ENCODE data around the gene CALCB.

The CALCB gene

DNA sequence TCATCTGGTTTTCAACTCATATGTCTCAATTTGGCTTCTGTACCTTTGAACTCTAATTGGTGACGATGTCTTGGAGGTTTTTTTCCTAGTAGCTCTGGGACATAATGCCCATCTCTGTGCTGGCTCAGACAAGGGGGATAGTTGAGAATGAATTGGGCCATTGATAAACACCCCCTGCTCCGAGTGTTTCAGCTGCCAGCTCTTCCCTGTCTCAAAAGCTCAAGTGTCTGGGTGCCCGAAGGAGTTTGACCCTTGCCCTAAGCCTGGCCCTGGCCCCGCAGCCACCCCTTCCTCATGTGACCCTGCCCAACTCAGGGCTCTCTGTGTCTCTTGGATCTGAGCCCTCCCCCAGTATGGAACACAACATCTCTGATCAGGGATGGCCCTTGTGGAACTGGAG, 44.4 kb downstream of the CALCB start:
- no peak for DNase-seq (ENCODE audit: low read depth in 1 of 2, low spot score in 1 of 2)

DNA sequence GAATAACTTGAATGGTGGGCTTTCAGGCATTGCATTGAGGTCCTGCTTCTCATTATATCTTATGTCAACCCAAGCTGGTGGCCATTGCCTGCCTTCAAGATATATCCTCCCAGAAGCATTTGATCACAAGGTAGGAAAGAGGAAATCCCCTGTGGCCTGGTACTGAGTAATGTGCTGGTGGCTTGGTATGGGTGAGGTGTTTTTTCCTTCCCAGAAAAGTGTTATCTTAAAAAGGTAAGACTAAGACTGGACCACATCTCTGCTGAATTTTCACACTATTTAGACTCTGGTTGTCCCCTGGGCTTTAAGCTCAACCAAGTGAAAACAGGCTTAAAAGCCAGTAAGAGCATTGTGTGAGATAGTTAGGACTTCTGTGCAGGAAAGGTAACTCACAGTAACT, 45.0 kb downstream of the CALCB start:
- DNase-seq (ENCODE audit: low read depth in 1 of 2, low spot score in 1 of 2): no peak

DNA sequence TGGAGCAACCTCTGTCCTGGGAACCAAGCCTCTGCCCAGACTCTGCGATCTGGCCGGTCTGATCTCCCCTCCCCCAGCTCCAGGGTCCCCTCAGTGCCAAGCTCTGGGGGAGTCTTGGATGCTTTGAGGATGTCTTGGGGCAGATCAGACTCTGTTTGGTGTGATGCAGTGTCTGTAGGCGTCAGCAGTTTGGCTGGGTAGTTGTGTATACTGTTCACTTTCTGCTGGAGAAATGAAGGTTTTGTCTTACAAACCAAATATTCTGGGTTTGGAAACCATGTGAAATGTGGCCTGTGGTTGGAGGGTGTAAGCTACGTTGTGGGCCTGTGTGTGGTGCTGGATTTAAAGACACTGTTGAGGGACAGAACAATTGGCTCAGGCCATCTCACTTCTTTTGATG, 46.0 kb downstream of the CALCB start:
- no peak for DNase-seq (ENCODE audit: low read depth in 1 of 2, low spot score in 1 of 2)

DNA sequence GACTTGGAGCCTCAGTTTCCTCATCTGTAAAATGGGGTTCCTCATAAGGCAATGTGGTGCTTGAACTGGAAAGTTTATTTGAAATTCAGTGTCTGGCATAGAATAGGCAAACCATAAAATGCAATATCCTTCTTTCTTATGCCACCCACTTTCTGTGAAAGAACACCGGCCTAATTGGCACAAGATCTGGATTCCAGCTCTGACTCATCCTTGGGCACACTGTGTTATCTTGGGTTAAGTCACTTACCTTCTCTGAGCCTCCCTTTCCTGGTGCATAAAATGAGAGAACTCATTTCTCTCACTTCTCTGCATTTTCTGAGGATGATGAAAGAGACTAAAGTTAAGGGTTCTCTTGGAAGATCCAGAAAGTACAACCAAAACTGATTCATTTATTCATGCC, 46.4 kb downstream of the CALCB start:
- no peak for DNase-seq (ENCODE audit: low read depth in 1 of 2, low spot score in 1 of 2)

DNA sequence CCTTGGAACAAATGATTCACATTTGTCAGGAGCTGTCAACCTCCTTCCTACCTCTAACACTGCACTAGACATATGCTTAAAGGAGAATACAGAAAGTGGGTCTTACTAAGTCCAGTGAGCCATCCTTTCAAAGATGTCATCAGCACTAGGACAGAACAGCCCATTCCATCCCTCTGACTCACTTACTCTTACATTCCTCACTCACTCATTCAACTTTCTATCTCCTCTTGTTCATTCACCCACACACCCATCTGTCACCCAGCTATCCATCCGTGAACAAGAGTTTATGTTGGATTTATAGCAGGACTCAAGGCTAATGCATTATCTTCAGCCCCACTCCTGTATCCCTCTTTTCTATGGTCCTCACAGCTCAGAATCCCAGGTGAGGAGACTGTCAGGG, 50.5 kb downstream of the CALCB start:
- no peak for DNase-seq (ENCODE audit: low read depth in 1 of 2, low spot score in 1 of 2)

DNA sequence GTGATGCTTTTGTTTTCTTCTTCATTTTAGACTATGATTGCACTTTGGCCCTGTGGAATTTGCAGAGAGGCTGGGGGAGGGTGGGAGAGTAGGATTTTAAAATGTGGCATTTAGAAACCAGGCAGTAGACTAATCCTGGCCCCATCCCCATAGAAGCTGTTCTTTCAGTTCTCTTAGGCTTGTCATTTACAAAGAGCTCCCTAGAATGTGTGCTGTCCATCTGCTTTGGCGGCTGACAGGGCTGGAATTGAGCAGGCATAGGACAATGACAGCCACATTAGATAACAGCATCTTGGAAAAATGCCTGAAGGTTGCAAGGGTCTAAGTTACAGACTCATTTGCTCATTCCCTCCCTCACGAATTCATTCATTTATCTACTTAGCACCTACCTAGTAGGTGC, 51.1 kb downstream of the CALCB start:
- DNase-seq (ENCODE audit: low read depth in 1 of 2, low spot score in 1 of 2): no peak

DNA sequence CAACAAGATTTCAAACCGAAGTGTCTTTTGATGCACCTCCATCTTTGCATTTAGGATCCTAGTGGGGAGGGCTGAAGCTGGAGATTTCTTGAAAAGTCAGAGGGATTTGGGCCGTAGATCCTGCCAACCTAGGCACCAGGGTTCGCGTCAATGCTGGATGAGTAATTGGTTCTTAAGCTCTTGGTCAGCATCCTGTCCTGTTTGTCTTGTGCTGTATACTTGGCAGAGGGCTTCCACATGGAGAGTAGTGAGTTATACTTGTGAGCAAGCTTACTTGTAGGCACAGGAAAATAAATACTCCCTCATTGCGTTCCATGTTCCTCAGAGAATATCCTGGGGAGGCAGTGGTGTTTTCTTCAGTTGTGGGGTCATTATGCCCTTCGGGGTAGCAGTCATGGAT, 53.9 kb downstream of the CALCB start:
- DNase-seq (ENCODE audit: low read depth in 1 of 2, low spot score in 1 of 2): no peak
